H7 (cell line): Measurements from ENCODE around the gene FAM53A. TPM values are rescaled to one million over a fixed set of nuclear protein-coding genes. Genes with fewer than 3 reads are reported as not detected.

Experiments
- DNase-seq: peaks from one replicate; pipeline ENCODE4 v3.0.0; 2012
- H3K27me3 ChIP-seq: 2 replicates; pipeline ENCODE4 v1.6.0; 2011; ENCODE audit warnings: mild to moderate bottlenecking, low read length; ENCODE audit not compliant: control insufficient read depth, insufficient read depth
- H3K36me3 ChIP-seq: replicated peaks from 2 replicates; pipeline ENCODE4 v1.5.1; 2011; ENCODE audit warnings: low read length; ENCODE audit not compliant: control insufficient read depth, insufficient read depth
- H3K4me3 ChIP-seq: 2 replicates; pipeline ENCODE4 v1.5.1; 2011; ENCODE audit warnings: low read depth, mild to moderate bottlenecking, control low read depth, low read length, moderate library complexity; ENCODE audit not compliant: insufficient read depth
- total RNA-seq: library from RNA; depleted of rRNA; stranded (reverse); fragments of >200 nt; shearing (Covaris generic); gene quantifications from 2 replicates; pipeline ENCODE4 v1.2.3, GENCODE V29; 2014

Gene FAM53A
- total RNA-seq, 1 experiment from 2014 or later = 7.4 TPM

- DNase-seq = peak; percentile 59
- Histone ChIP-seq H3K36me3 (no peaks in the 10 kb centered on the region), H3K4me3 (no peak overlapping the region), H3K27me3 (no peaks in the 10 kb centered on the region)
These were observed 82.1 kb downstream of the FAM53A start for GRCh38 chr4:1601852-1602654.

DNA sequence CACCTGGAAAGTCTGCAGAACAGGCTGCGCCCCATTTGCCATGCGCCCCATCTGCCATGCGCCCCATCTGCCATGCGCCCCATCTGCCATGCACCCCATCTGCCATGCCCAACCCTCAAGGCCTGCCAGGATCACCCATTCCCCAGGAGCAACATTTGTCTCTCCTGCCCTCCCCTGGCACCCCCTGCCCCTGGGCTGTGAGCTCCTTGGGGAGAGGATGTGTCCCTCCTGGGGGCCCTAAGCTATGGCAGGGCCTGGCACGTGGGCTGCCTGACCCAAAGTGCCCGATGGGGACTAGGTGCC, 82.6 kb downstream of the FAM53A start:
- H3K4me3 ChIP-seq = no peak overlapping the region
- H3K27me3 ChIP-seq = no peaks in the 10 kb centered on the region
- H3K36me3 ChIP-seq = no peaks in the 10 kb centered on the region
- no peak for DNase-seq

DNA sequence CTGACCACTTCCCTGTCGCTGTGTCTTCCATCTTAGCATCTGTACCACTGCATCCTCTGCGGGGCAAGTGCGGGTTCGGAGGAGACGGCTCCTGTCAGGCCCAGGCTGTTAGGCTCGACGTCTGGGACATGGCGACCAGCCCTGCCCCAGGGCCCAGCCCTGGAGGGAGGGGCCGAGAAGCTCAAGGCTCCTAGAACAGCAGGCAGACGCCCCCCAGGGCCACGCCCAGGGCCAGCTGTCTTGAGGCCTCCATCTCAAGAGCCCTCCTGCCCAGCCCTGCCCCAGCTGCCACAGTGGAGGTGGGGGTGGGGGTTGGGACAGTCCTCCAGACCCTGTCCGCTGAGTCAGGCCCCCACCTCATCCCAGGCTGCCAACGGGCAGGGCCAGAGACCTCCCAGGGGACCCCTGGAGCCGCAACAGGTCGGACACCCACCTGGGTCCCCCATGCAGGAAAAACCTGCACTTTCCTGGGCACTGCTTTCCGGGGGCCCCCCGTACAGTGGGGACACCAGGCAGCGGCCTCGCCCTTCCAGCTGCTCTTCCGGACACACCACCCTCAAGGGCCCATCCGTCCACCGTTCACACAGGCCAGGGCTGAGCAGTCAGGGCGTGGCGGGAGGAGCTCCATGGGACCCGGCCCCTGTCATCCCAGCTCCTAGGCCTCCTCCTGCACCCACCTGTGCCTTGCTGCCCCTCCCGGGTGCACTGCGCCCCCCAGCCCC, 83.1 kb downstream of the FAM53A start:
- peak; percentile 57 for DNase-seq
- Histone ChIP-seq H3K36me3 (no peaks in the 10 kb centered on the region), H3K4me3 (no peak overlapping the region), H3K27me3 (no peaks in the 10 kb centered on the region)

- Histone ChIP-seq H3K36me3 (no peaks in the 10 kb centered on the region), H3K4me3 (no peak overlapping the region), H3K27me3 (no peaks in the 10 kb centered on the region)
- DNase-seq = peak; percentile 74
These were observed 83.8 kb downstream of the FAM53A start for GRCh38 chr4:1600211-1600780.

- H3K27me3 ChIP-seq = no peaks in the 10 kb centered on the region
- H3K36me3 ChIP-seq = no peaks in the 10 kb centered on the region
- peak; percentile 88 for DNase-seq
- H3K4me3 ChIP-seq = no peak overlapping the region
These were observed 84.5 kb downstream of the FAM53A start for GRCh38 chr4:1599491-1600210.

GRCh38 chr4:1599026-1599481, 85.1 kb downstream of the FAM53A start:
- Histone ChIP-seq H3K36me3 (no peaks in the 10 kb centered on the region), H3K4me3 (no peak overlapping the region), H3K27me3 (no peaks in the 10 kb centered on the region)
- DNase-seq = peak; percentile 55

DNA sequence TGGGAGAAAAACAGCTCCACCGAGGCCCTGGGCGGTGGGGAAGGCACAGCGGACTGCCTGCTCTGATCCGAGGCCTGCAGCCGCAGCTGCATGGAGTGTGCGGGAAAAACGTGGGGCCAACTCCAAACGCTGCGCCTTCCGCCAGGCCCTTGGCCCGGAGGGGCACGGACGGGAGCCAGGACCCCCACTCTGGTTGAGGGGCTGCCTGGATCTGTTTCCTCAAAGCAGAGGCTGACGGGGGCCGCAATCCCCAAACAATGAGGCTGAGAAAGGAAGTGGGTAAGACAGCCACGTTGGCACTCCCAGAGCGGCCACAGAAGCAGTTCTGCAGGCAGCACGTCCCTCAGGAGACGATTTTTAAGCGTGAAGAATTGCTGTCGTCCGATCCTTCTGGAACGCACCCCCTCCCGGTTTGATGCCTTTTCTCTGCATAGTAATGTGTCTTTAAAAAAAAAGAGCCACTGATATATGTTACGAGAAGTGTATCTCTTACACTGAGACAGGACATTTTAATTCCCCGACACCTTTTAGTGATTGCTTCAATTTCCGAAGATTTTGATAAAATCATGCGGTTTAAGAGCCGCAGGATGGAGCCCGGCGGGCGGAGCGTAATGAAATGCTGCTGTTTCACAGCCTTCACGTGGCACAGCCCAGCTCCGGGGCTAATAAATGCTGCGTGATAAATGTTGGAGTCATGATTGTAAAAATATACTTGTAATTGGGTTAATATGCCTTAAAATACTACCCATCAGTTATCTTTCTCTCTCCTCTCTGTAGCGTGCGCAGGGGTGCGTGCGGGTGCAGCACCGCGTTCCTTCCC, 85.7 kb downstream of the FAM53A start:
- H3K4me3 ChIP-seq = no peak overlapping the region
- H3K36me3 ChIP-seq = no peaks in the 10 kb centered on the region
- no peaks in the 10 kb centered on the region for H3K27me3 ChIP-seq
- peak; percentile 61 for DNase-seq

- Histone ChIP-seq H3K4me3 (no peak overlapping the region), H3K36me3 (no peaks in the 10 kb centered on the region), H3K27me3 (no peaks in the 10 kb centered on the region)
- peak; percentile 62 for DNase-seq
These were observed 86.8 kb downstream of the FAM53A start for GRCh38 chr4:1597021-1597931.

- Histone ChIP-seq H3K36me3 (no peaks in the 10 kb centered on the region), H3K4me3 (no peak overlapping the region), H3K27me3 (no peaks in the 10 kb centered on the region)
- DNase-seq = peak; percentile 84
These were observed 87.7 kb downstream of the FAM53A start for GRCh38 chr4:1596393-1596792.

- DNase-seq = peak; percentile 51
- Histone ChIP-seq H3K27me3 (no peaks in the 10 kb centered on the region), H3K4me3 (no peak overlapping the region), H3K36me3 (no peaks in the 10 kb centered on the region)
These were observed 88.3 kb downstream of the FAM53A start for GRCh38 chr4:1595789-1596325.

- no peaks in the 10 kb centered on the region for H3K36me3 ChIP-seq
- peak; percentile 55 for DNase-seq
- H3K27me3 ChIP-seq = no peaks in the 10 kb centered on the region
- H3K4me3 ChIP-seq = no peak overlapping the region
These were observed 89.0 kb downstream of the FAM53A start for GRCh38 chr4:1594871-1595788.

- H3K36me3 ChIP-seq = no peaks in the 10 kb centered on the region
- no peaks in the 10 kb centered on the region for H3K27me3 ChIP-seq
- peak; percentile 73 for DNase-seq
These were observed 90.2 kb downstream of the FAM53A start for GRCh38 chr4:1593881-1594345.

More at GRCh38 chr4:1593881-1594345, 90.2 kb downstream of the FAM53A start:
- no peak overlapping the region for H3K4me3 ChIP-seq
